LNCAP (cell line): ENCODE results near the gene SERPINE2.

ENCODE experiments used
- CTCF ChIP-seq: fragments of 450-650 bp; IDR thresholded peaks from 2 replicates; pipeline ENCODE4 v1.5.1; 2017; ENCODE audit warnings: mild to moderate bottlenecking

Gene SERPINE2

GRCh38 chr2:223980803-223981202 is 58.3 kb downstream of the SERPINE2 start:
- TF ChIP-seq CTCF = no peak

- no peak for TF ChIP-seq CTCF
These were observed 58.7 kb downstream of the SERPINE2 start for GRCh38 chr2:223980397-223980735.

- TF ChIP-seq CTCF = no peak
These were observed 59.2 kb downstream of the SERPINE2 start for GRCh38 chr2:223979730-223980396.

GRCh38 chr2:223978451-223978850 is 60.6 kb downstream of the SERPINE2 start:
- no peak for TF ChIP-seq CTCF

GRCh38 chr2:223976635-223977226 is 62.4 kb downstream of the SERPINE2 start:
- no peak for TF ChIP-seq CTCF

GRCh38 chr2:223973606-223974005 is 65.5 kb downstream of the SERPINE2 start:
- TF ChIP-seq CTCF = no peak

- TF ChIP-seq CTCF = no peak
These were observed 66.4 kb downstream of the SERPINE2 start for GRCh38 chr2:223972656-223973102.
